ENCODE results near the gene MON2.
"Not testable (repeated sequence)": the region's sequence is repeated elsewhere in the genome, so short reads cannot be mapped to it uniquely, and the experiment has no call there.

The MON2 gene

DNA sequence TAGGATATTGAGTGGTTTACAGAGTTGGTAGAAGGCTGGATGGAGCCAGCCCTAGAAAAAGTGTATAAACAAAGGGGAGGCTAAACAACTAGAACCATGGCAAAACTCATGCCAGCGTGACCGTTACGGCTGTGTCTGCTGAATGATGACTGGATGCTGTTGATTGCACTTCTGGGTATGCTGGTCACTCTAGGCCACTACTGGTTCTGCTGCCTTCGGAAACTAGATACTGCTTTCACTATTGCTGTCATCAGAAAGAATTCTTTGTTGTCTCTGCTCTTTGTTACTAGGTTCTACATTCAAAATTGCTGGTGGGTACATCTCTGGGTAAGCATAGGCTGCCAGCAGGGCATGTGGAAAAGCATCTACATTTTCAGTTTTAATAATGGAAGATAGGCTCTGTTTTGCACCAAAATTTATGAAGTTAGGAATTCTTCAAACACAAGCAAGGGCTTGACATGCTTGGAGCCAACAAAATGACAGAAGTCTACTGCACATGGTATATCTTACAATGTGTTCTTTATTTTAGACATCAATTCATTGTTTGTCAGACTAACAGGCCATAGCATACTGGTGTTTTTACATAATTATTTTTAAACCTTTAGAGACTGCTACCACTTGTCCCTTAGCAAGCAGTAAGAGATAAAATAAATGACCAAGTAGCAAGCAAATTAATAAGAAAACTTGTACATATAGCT lies 15.4 kb downstream of the MON2 start:
- DNase-seq (ENCODE audit: low read depth in 2 of 2) = no peak

DNA sequence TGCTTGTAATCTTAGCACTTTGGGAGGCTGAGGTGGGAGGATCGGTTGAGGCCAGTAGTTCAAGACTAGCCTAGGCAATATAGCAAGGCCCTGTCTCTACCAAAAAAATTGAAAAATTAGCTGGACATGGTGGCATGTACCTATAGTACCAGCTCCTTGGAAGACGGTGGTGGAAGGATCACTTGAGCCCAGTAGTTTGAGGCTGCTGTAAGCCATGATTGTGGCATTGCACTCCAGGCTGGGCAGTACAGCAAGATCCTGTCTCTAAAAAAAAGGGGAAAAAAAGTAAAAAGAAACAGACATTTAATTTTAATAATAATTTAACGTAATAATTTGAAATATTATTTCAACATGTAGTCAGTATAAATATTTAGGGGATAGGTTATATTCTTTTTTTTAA lies 16.1 kb downstream of the MON2 start:
- DNase-seq (ENCODE audit: low read depth in 2 of 2) = no peak

- peak in 1 of 2 experiments; percentile 7 for DNase-seq (ENCODE audit: low read depth in 2 of 2)
Observed at GRCh38 chr12:62484233-62484632, 17.6 kb downstream of the MON2 start.

DNA sequence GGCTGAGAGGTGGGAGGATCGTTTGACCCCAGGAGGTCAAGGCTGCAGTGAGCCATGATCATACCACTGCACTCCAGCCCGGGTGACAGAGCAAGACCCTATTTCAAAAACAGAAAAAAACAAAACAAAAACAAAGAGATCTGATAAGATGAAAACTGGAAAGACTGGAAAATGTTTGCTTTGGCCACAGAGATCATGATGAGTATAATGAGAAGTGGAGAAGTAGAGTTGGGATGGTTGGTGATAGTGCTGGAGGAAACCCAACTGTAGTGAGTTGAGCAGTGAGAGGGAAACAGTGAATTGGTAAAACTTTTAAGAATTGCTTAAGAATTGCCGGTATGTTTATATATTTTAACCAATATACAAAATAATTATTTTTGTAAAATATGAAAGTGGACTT lies 39.2 kb downstream of the MON2 start:
- DNase-seq (ENCODE audit: low read depth in 2 of 2) = no peak

DNA sequence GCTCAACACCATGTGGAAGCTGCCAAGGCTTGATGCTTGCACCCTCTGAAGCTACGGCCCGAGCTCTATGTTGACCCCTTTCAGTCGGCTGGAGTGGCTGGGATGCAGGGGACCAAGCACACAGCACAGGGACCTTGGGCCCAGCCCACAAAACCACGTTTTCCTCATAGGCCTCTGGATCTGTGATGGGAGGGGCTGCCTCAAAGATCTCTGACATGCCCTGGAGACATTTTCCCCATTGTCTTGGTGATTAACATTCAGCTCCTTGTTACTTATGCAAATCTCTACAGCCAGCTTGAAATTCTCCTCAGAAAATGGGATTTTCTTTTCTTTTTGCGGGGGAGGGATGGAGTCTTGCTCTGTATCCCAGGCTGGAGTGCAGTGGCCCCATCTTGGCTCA lies 46.3 kb downstream of the MON2 start:
- no peak for DNase-seq (ENCODE audit: low read depth in 2 of 2)

GRCh38 chr12:62514080-62514479 lies 47.5 kb downstream of the MON2 start:
- DNase-seq (ENCODE audit: low read depth in 2 of 2) = not testable (repeated sequence)

DNA sequence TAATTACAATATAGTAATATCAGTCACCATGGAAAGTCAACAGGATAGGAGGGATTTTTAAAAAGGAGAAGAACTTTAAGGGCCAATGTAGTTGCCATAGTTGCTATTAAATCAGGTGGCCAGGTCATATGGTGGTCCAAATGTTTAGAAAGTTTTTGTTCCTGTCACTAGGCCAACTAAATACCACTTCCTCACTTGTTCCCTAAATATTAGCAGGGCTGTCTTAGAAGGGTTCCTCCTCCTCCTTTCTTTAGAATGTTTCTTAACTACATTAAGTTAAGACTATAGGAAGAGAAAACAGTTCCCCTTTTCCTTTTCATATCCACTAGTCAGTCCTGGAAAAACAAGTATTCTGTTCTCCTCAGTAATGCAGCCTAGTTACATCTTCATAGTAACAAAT lies 50.3 kb downstream of the MON2 start:
- DNase-seq (ENCODE audit: low read depth in 2 of 2) = no peak

GRCh38 chr12:62517887-62518286 lies 51.3 kb downstream of the MON2 start:
- DNase-seq (ENCODE audit: low read depth in 2 of 2) = no peak

DNA sequence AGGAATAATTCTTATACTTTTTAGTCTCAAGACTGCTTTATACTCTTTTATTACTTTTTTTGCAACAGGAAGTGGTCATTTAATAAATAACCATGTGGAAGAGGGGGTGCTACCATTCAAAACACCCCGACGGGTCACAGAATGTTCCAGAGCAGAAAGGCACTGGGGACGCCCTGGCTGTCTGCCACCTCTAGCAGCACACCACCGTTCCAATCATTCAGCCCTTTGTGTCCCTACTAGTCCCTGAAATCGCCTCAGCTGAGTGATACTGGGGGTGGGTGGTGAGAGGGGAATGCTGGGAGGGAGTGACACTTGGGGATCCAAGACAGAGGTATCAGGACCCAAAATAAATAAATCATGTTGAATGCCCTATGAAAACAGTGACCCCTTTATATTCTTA lies 52.4 kb downstream of the MON2 start:
- no peak for DNase-seq (ENCODE audit: low read depth in 2 of 2)

DNA sequence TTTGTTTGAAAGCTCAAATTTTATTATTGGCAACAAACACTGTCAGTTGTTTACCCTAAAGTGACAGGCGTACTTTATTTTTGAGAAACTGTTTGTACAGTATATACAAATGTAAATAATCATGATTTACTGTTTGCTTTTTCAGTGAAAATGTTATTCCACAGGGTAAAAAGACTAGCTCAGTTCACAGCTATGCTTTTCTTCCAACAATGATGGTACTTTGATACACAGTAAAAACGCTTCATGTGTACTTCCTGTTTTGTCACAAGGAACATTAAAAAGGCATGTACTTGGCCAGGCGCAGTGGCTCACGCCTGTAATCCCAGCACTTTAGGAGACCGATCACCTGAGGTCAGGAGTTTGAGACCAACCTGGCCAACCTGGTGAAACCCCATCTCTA lies 53.7 kb downstream of the MON2 start:
- no peak for DNase-seq (ENCODE audit: low read depth in 2 of 2)

DNA sequence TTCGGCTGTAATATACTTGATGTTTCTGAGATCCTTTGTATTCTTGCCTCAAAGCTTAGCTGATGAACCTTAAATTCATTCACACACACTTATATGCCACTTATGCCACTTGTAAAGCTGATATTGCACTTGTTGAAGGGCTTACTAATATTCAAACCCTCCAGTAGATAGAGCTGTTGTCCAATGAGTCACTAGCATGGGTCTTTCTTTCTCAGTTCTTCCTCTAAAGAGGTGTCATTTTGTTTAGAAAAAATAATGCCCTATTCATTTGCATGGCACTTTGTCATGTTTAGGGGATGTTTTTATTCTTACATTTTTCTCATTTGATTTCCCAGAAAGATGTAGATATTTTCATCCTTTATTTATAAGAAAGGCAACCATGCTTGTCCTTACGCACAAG lies 56.4 kb downstream of the MON2 start:
- no peak for DNase-seq (ENCODE audit: low read depth in 2 of 2)

DNA sequence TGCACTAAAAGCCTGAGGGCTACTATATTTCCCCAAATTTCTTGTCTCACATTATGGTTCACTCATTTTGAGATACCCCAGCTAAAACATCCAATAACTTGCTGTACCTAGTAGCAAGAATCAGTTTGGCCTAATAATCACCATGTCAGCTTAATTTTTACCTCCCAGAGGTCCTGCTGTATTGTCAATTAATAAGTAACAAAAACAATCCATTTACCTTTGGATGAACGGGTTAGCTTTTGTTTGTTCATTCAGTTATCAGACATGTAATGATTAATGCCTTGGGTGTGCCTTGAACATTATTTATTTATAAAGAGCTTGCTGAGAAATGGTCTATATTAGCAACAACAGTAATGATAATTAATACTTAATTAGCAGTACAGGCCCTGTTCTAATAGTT lies 57.0 kb downstream of the MON2 start:
- no peak for DNase-seq (ENCODE audit: low read depth in 2 of 2)

- DNase-seq (ENCODE audit: low read depth in 2 of 2) = no peak
Observed at GRCh38 chr12:62525271-62525670, 58.6 kb downstream of the MON2 start.

- peak; percentile 87 for DNase-seq (ENCODE audit: low read depth in 2 of 2)
Observed at GRCh38 chr12:62530596-62530995, 64.0 kb downstream of the MON2 start.

- no peak for DNase-seq (ENCODE audit: low read depth in 2 of 2)
Observed at GRCh38 chr12:62532333-62532732, 65.7 kb downstream of the MON2 start.

- DNase-seq (ENCODE audit: low read depth in 2 of 2) = no peak
Observed at GRCh38 chr12:62533087-62533754, 66.6 kb downstream of the MON2 start.

GRCh38 chr12:62533755-62534107 lies 67.1 kb downstream of the MON2 start:
- no peak for DNase-seq (ENCODE audit: low read depth in 2 of 2)

DNA sequence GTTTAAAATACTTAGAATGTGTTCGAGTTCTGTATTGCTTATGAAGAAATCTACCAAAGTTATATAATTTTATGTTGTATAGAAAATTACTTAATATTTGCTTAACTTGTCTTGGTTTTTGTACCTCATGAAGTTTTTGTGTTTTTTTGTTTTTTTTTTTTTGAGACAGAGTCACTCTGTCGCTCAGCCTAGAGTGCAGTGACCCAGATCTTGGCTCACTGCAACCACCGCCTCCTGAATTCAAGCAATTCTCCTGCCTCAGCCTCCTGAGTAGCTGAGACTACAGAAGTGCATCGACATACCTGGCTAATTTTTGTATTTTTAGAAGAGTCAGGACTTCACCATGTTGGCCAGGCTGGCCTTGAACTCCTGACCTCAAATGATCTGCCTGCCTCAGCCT lies 69.9 kb downstream of the MON2 start:
- no peak for DNase-seq (ENCODE audit: low read depth in 2 of 2)

GRCh38 chr12:62537551-62537950 lies 70.9 kb downstream of the MON2 start:
- peak; percentile 65 to 67 for DNase-seq (ENCODE audit: low read depth in 2 of 2)

DNA sequence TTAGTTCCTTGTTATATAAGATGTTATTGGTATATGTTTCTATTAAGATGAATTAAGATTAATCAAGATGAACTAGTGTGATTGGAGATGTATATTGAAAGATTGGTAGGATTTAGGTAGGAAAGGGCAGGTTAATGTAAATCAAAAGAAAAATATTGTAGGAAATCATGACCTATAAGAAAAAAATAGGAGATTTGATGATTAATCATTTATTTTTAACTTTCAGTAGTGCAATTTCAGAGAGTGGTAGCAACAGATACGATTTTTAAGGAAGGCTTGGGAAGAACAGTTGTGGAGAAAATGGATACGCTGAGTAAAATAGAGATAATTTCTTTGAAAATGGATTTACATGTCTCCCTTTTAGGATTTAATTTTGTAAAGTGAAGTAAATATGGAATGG lies 73.7 kb downstream of the MON2 start:
- DNase-seq (ENCODE audit: low read depth in 2 of 2) = no peak

DNA sequence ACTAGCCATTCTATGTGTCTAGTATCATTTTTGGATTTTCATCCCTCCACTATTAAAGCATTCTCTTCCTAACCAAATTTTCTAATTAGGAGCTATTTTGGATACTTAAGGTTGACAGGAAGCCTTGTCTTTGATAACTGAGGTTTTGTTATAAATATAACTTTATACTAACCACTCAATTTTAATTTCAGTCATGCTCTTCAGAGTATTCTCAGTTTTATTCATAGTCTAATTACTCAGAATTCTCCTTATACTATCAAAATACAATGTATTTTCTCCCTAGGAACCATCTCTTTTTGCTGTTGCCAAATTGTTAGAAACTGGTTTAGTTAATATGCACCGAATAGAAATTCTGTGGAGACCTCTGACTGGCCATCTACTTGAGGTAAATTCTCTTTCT lies 76.2 kb downstream of the MON2 start:
- DNase-seq (ENCODE audit: low read depth in 2 of 2) = no peak

- no peak for DNase-seq (ENCODE audit: low read depth in 2 of 2)
Observed at GRCh38 chr12:62543324-62543723, 76.7 kb downstream of the MON2 start.

- DNase-seq (ENCODE audit: low read depth in 2 of 2) = no peak
Observed at GRCh38 chr12:62543741-62544140, 77.1 kb downstream of the MON2 start.
